Endodermal cell (in vitro differentiated cells): ENCODE measurements around the gene GLIS2. TPM values are rescaled to one million over a fixed set of nuclear protein-coding genes. Genes with fewer than 3 reads are reported as not detected.

Source experiments
- DNase-seq: peaks from one replicate; pipeline ENCODE4 v3.0.0-alpha.2; 2017
- H3K27ac ChIP-seq: 2 replicates; pipeline ENCODE4 v1.5.1; 2013; ENCODE audit warnings: mild to moderate bottlenecking, low read depth, low read length, moderate library complexity
- H3K27me3 ChIP-seq: 2 replicates; pipeline ENCODE4 v1.6.1; 2013; ENCODE audit warnings: mild to moderate bottlenecking, low read length, moderate library complexity; ENCODE audit not compliant: insufficient read depth, control insufficient read depth, poor library complexity, severe bottlenecking
- H3K36me3 ChIP-seq: 2 replicates; pipeline ENCODE4 v1.7.0; 2013; ENCODE audit warnings: mild to moderate bottlenecking, low read length, moderate library complexity; ENCODE audit not compliant: control insufficient read depth, insufficient read depth
- H3K4me1 ChIP-seq: one replicate; pipeline ENCODE4 v1.7.0; 2013; ENCODE audit warnings: low read length; ENCODE audit not compliant: control insufficient read depth, insufficient read depth
- H3K4me3 ChIP-seq: 2 replicates; pipeline ENCODE4 v1.5.1; 2013; ENCODE audit warnings: mild to moderate bottlenecking, low read length, moderate library complexity
- H3K9ac ChIP-seq: 2 replicates; pipeline ENCODE4 v1.6.1; 2013; ENCODE audit warnings: mild to moderate bottlenecking, low read length, moderate library complexity; ENCODE audit not compliant: poor library complexity, severe bottlenecking; ENCODE audit errors: extremely low read depth
- H3K9me3 ChIP-seq: 2 replicates; pipeline ENCODE4 v1.6.1; 2013; ENCODE audit warnings: mild to moderate bottlenecking, low read length, moderate library complexity; ENCODE audit not compliant: control insufficient read depth
- H3K27ac Mint-ChIP-seq: 2 replicates; pipeline ENCODE4 v1.8.0; 2020; ENCODE audit warnings: mixed read lengths
- H3K27me3 Mint-ChIP-seq: 2 replicates; pipeline ENCODE4 v1.8.0; 2021; ENCODE audit warnings: mild to moderate bottlenecking, mixed read lengths; ENCODE audit not compliant: insufficient read depth
- H3K36me3 Mint-ChIP-seq: 2 replicates; pipeline ENCODE4 v1.8.0; 2020; ENCODE audit warnings: low read depth, mixed read lengths
- H3K4me1 Mint-ChIP-seq: 2 replicates; pipeline ENCODE4 v1.8.0; 2020; ENCODE audit warnings: mixed read lengths
- H3K4me3 Mint-ChIP-seq: 2 replicates; pipeline ENCODE4 v1.8.0; 2020; ENCODE audit warnings: mild to moderate bottlenecking, moderate library complexity, mixed read lengths
- H3K9me3 Mint-ChIP-seq: 2 replicates; pipeline ENCODE4 v1.8.0; 2020; ENCODE audit warnings: mild to moderate bottlenecking, mixed read lengths
- CTCF ChIP-seq: fragments of 200-600 bp; sonication (generic); conservative IDR thresholded peaks from 2 replicates; pipeline ENCODE4 v1.5.0; 2021; ENCODE audit warnings: antibody characterized with exemption, mild to moderate bottlenecking
- WGBS, 2 experiments: methylation state at CpG; one replicate each; pipeline versions ENCODE4 v1.1.5 to v1.1.7; 2013; ENCODE audit warnings: missing lambda C conversion rate in 2 of 2, mixed read lengths in 1 of 2; ENCODE audit not compliant: insufficient coverage in 1 of 2, insufficient read length in 1 of 2; 5-methylcytosine and 5-hydroxymethylcytosine counted together
- total RNA-seq, 2 donors: library from RNA; stranded (reverse); fragmentation: NEBNext Ultra II Directional in 1 of 2; extraction: Animal tissue kit (Norgen Biotek cat#: 25700) in 1 of 2; gene quantifications; 2 replicates in 1 of 2; 3 replicates in 1 of 2; pipeline ENCODE4 v1.2.1, GENCODE V29; 2021

Gene GLIS2
- total RNA-seq, 2 donors from 2014 or later, result 9.1 to 13.2 TPM

DNA sequence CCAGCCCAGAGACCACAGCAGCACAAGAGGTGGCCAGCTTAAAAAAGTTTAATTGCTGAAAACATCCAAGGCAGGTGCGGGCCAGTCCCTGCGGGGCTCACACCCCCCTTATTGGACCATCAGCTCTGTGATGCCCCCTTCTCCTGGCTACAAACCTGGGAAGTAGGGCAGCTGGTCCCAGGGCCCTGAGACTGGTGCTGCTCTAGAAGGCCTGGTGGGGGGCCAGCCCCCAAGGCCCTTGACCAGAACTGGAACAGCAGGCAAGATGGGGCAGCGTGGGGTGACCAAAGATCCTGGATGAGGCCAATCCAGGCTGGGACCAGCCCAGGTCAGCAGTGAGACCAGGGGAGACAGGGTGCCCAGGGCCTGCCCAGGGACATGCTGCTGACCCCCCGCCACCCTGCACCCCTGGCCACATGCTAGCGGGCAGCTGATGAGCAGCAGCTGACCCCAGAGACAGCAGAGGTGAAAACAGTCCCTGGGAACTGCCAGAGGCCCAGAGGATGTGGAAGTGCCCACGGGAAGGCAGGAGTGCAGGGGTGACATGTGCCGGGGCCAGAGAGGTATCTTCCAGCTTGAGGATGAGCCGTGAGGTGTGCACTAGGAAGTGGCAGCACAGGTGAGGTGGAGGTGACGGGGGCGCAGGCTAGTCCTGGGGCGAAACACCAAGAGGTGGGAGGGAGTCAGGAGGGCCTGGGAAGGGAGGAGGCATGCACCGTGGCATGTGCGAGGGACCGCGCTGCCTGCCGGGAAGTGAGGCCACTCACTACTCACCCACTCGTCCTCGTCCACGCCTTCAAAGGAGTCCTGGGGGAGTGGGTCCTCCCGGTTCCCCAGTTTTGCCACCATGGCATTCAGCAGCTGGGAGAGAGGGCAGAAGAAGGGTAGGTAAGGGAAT lies 38.9 kb downstream of the GLIS2 start:
- H3K9me3 ChIP-seq, result no peaks in the 10 kb centered on the region
- Mint-ChIP-seq H3K36me3 (peaks cover 2% of the 10 kb centered on the region), H3K4me1 (peaks cover 4% of the 10 kb centered on the region), H3K9me3 (no peaks in the 10 kb centered on the region), H3K4me3 (no peak overlapping the region), H3K27ac (peak overlapping the region; percentile 17), H3K27me3 (no peaks in the 10 kb centered on the region)
- H3K4me1 ChIP-seq, result no peaks in the 10 kb centered on the region
- WGBS, 2 experiments, result 97 to 98% methylated on average over 13 to 19 of the region's 20 CpGs
- no peak for TF ChIP-seq CTCF
- no peak overlapping the region for H3K27ac ChIP-seq
- no peaks in the 10 kb centered on the region for H3K36me3 ChIP-seq
- DNase-seq, result no peak
- no peak overlapping the region for H3K4me3 ChIP-seq
- H3K27me3 ChIP-seq, result no peaks in the 10 kb centered on the region
- H3K9ac ChIP-seq, result no peak overlapping the region

- WGBS, 2 experiments, result 88 to 92% methylated on average over 5 to 7 of the region's 7 CpGs
- H3K4me1 Mint-ChIP-seq, result peaks cover 2% of the 10 kb centered on the region
- Histone ChIP-seq H3K9me3 (no peaks in the 10 kb centered on the region), H3K36me3 (no peaks in the 10 kb centered on the region), H3K9ac (no peak overlapping the region), H3K27me3 (no peaks in the 10 kb centered on the region), H3K4me3 (no peak overlapping the region), H3K4me1 (no peaks in the 10 kb centered on the region), H3K27ac (no peak overlapping the region)
- no peak overlapping the region for H3K4me3 Mint-ChIP-seq
- TF ChIP-seq CTCF, result no peak
- no peaks in the 10 kb centered on the region for H3K9me3 Mint-ChIP-seq
- H3K36me3 Mint-ChIP-seq, result peaks cover 2% of the 10 kb centered on the region
- H3K27me3 Mint-ChIP-seq, result no peaks in the 10 kb centered on the region
- DNase-seq, result no peak
- no peak overlapping the region for H3K27ac Mint-ChIP-seq
These were observed 41.0 kb downstream of the GLIS2 start for GRCh38 chr16:4356820-4357219.

- H3K27me3 Mint-ChIP-seq, result no peaks in the 10 kb centered on the region
- Histone ChIP-seq H3K36me3 (no peaks in the 10 kb centered on the region), H3K27me3 (no peaks in the 10 kb centered on the region), H3K9ac (no peak overlapping the region), H3K4me3 (no peak overlapping the region), H3K4me1 (no peaks in the 10 kb centered on the region), H3K9me3 (no peaks in the 10 kb centered on the region), H3K27ac (no peak overlapping the region)
- H3K4me1 Mint-ChIP-seq, result peaks cover 2% of the 10 kb centered on the region
- H3K4me3 Mint-ChIP-seq, result no peak overlapping the region
- TF ChIP-seq CTCF, result no peak
- DNase-seq, result no peak
- peaks cover 5% of the 10 kb centered on the region for H3K36me3 Mint-ChIP-seq
- H3K9me3 Mint-ChIP-seq, result no peaks in the 10 kb centered on the region
- H3K27ac Mint-ChIP-seq, result no peak overlapping the region
- 94 to 98% methylated on average over 9 to 19 of the region's 19 CpGs for WGBS, 2 experiments
These were observed 42.4 kb downstream of the GLIS2 start for GRCh38 chr16:4358236-4358635.
